ENCODE measurements around the gene RAPSN.

The RAPSN gene

GRCh38 chr11:47487421-47487820 is 38.5 kb upstream of the RAPSN start:
- Histone ChIP-seq H3K9me3 (replicated peaks in 1 of 2; ENCODE audit: control insufficient read depth in 2 of 2, insufficient read depth in 1 of 2, low read depth in 1 of 2, low read length in 2 of 2) (no peaks in the 10 kb centered on the region), H2AFZ (ENCODE audit: low read length) (no peak overlapping the region), H3K4me1 (ENCODE audit: control insufficient read depth in 2 of 2, insufficient read depth in 1 of 2, low read depth in 1 of 2, low read length in 2 of 2) (no peaks in the 10 kb centered on the region), H3K23ac (ENCODE audit: low read depth, low read length, poor library complexity) (no peak overlapping the region), H2BK5ac (ENCODE audit: low read length) (no peak overlapping the region), H3K79me1 (ENCODE audit: low read depth, low read length) (no peaks in the 10 kb centered on the region), H3K4me3 (ENCODE audit: low read length in 2 of 2) (no peak overlapping the region), H4K91ac (ENCODE audit: low read depth, low read length, poor library complexity) (no peak overlapping the region), H2BK15ac (ENCODE audit: low read length) (no peak overlapping the region), H3K36me3 (replicated peaks in 1 of 2; ENCODE audit: control insufficient read depth in 2 of 2, insufficient read depth in 2 of 2, low read length in 2 of 2) (peaks cover 24 to 80% of the 10 kb centered on the region in 2 donors), H2BK12ac (ENCODE audit: low read length) (no peak overlapping the region), H4K8ac (ENCODE audit: low read depth, low read length) (no peak overlapping the region), H3K14ac (ENCODE audit: low read length) (no peak overlapping the region), H3K27me3 (ENCODE audit: control insufficient read depth in 3 of 3, insufficient read depth in 3 of 3, low read depth in 1 of 3, low read length in 3 of 3) (no peaks in the 10 kb centered on the region), H3K27ac (replicated peaks; ENCODE audit: low read length) (no peak overlapping the region), H2AK5ac (ENCODE audit: low read depth, low read length) (no peak overlapping the region), H2BK120ac (ENCODE audit: low read depth, low read length) (no peak overlapping the region), H3K4me2 (ENCODE audit: insufficient read depth, low read length, poor library complexity, severe bottlenecking) (no peak overlapping the region), H3K4ac (ENCODE audit: low read length) (no peak overlapping the region), H3K9ac (ENCODE audit: low read depth, low read length, poor library complexity) (no peak overlapping the region), H3K18ac (ENCODE audit: low read length) (no peak overlapping the region)
- DNase-seq (ENCODE audit: low spot score) = no peak
- WGBS, 2 donors (ENCODE audit: extremely low coverage in 2 of 2, insufficient read length in 2 of 2, insufficient replicate concordance in 1 of 2) = 100% methylated on average over 1 of the region's 2 CpGs; no CpG with 5 or more reads in 1 of the 2 donors

GRCh38 chr11:47485107-47485506 is 36.2 kb upstream of the RAPSN start:
- H3K79me1 ChIP-seq (ENCODE audit: low read depth, low read length) = no peaks in the 10 kb centered on the region
- no peak overlapping the region for H4K8ac ChIP-seq (ENCODE audit: low read depth, low read length)
- no peak overlapping the region for H3K23ac ChIP-seq (ENCODE audit: low read depth, low read length, poor library complexity)
- no peak overlapping the region for H2BK12ac ChIP-seq (ENCODE audit: low read length)
- H3K9me3 ChIP-seq (replicated peaks in 1 of 2; ENCODE audit: control insufficient read depth in 2 of 2, insufficient read depth in 1 of 2, low read depth in 1 of 2, low read length in 2 of 2) = no peaks in the 10 kb centered on the region
- H2BK5ac ChIP-seq (ENCODE audit: low read length) = no peak overlapping the region
- no peak for DNase-seq (ENCODE audit: low spot score)
- no peak overlapping the region for H2AFZ ChIP-seq (ENCODE audit: low read length)
- no peak overlapping the region for H3K4ac ChIP-seq (ENCODE audit: low read length)
- no peak overlapping the region for H2BK15ac ChIP-seq (ENCODE audit: low read length)
- no peak overlapping the region for H2AK5ac ChIP-seq (ENCODE audit: low read depth, low read length)
- no peaks in the 10 kb centered on the region for H3K27me3 ChIP-seq (ENCODE audit: control insufficient read depth in 3 of 3, insufficient read depth in 3 of 3, low read depth in 1 of 3, low read length in 3 of 3)
- H3K4me3 ChIP-seq (ENCODE audit: low read length in 2 of 2) = no peak overlapping the region
- H3K27ac ChIP-seq (replicated peaks; ENCODE audit: low read length) = no peak overlapping the region
- H3K36me3 ChIP-seq (replicated peaks in 1 of 2; ENCODE audit: control insufficient read depth in 2 of 2, insufficient read depth in 2 of 2, low read length in 2 of 2) = peaks cover 32 to 91% of the 10 kb centered on the region in 2 donors
- WGBS, 2 donors (ENCODE audit: extremely low coverage in 2 of 2, insufficient read length in 2 of 2, insufficient replicate concordance in 1 of 2) = no CpG with 5 or more reads among the region's 7 CpGs
- H3K4me1 ChIP-seq (ENCODE audit: control insufficient read depth in 2 of 2, insufficient read depth in 1 of 2, low read depth in 1 of 2, low read length in 2 of 2) = no peaks in the 10 kb centered on the region
- no peak overlapping the region for H3K18ac ChIP-seq (ENCODE audit: low read length)
- no peak overlapping the region for H3K9ac ChIP-seq (ENCODE audit: low read depth, low read length, poor library complexity)
- H3K14ac ChIP-seq (ENCODE audit: low read length) = no peak overlapping the region
- H2BK120ac ChIP-seq (ENCODE audit: low read depth, low read length) = no peak overlapping the region
- H4K91ac ChIP-seq (ENCODE audit: low read depth, low read length, poor library complexity) = no peak overlapping the region
- H3K4me2 ChIP-seq (ENCODE audit: insufficient read depth, low read length, poor library complexity, severe bottlenecking) = no peak overlapping the region

GRCh38 chr11:47483457-47483856 is 34.5 kb upstream of the RAPSN start:
- H3K79me1 ChIP-seq (ENCODE audit: low read depth, low read length) = peaks cover 2% of the 10 kb centered on the region
- no peak overlapping the region for H2BK15ac ChIP-seq (ENCODE audit: low read length)
- H3K9ac ChIP-seq (ENCODE audit: low read depth, low read length, poor library complexity) = no peak overlapping the region
- H2BK5ac ChIP-seq (ENCODE audit: low read length) = no peak overlapping the region
- H2AK5ac ChIP-seq (ENCODE audit: low read depth, low read length) = no peak overlapping the region
- no peaks in the 10 kb centered on the region for H3K4me1 ChIP-seq (ENCODE audit: control insufficient read depth in 2 of 2, insufficient read depth in 1 of 2, low read depth in 1 of 2, low read length in 2 of 2)
- no peak overlapping the region for H3K4me2 ChIP-seq (ENCODE audit: insufficient read depth, low read length, poor library complexity, severe bottlenecking)
- DNase-seq (ENCODE audit: low spot score) = no peak
- H3K4ac ChIP-seq (ENCODE audit: low read length) = no peak overlapping the region
- no peak overlapping the region for H2AFZ ChIP-seq (ENCODE audit: low read length)
- no peak overlapping the region for H3K14ac ChIP-seq (ENCODE audit: low read length)
- no CpG with 5 or more reads among the region's 1 CpG for WGBS, 2 donors (ENCODE audit: extremely low coverage in 2 of 2, insufficient read length in 2 of 2, insufficient replicate concordance in 1 of 2)
- no peak overlapping the region for H3K18ac ChIP-seq (ENCODE audit: low read length)
- no peak overlapping the region for H3K4me3 ChIP-seq (ENCODE audit: low read length in 2 of 2)
- H3K27ac ChIP-seq (replicated peaks; ENCODE audit: low read length) = no peak overlapping the region
- H2BK12ac ChIP-seq (ENCODE audit: low read length) = no peak overlapping the region
- H3K23ac ChIP-seq (ENCODE audit: low read depth, low read length, poor library complexity) = no peak overlapping the region
- no peak overlapping the region for H4K8ac ChIP-seq (ENCODE audit: low read depth, low read length)
- H4K91ac ChIP-seq (ENCODE audit: low read depth, low read length, poor library complexity) = no peak overlapping the region
- H3K27me3 ChIP-seq (ENCODE audit: control insufficient read depth in 3 of 3, insufficient read depth in 3 of 3, low read depth in 1 of 3, low read length in 3 of 3) = no peaks in the 10 kb centered on the region
- H3K36me3 ChIP-seq (replicated peaks in 1 of 2; ENCODE audit: control insufficient read depth in 2 of 2, insufficient read depth in 2 of 2, low read length in 2 of 2) = peaks cover 42 to 94% of the 10 kb centered on the region in 2 donors
- no peaks in the 10 kb centered on the region for H3K9me3 ChIP-seq (replicated peaks in 1 of 2; ENCODE audit: control insufficient read depth in 2 of 2, insufficient read depth in 1 of 2, low read depth in 1 of 2, low read length in 2 of 2)
- H2BK120ac ChIP-seq (ENCODE audit: low read depth, low read length) = no peak overlapping the region

- Histone ChIP-seq H2BK15ac (ENCODE audit: low read length) (no peak overlapping the region), H2AK5ac (ENCODE audit: low read depth, low read length) (no peak overlapping the region), H3K9me3 (replicated peaks in 1 of 2; ENCODE audit: control insufficient read depth in 2 of 2, insufficient read depth in 1 of 2, low read depth in 1 of 2, low read length in 2 of 2) (peaks cover 0 to 1% of the 10 kb centered on the region in 2 donors), H3K14ac (ENCODE audit: low read length) (no peak overlapping the region), H3K27ac (replicated peaks; ENCODE audit: low read length) (no peak overlapping the region), H3K4me2 (ENCODE audit: insufficient read depth, low read length, poor library complexity, severe bottlenecking) (no peak overlapping the region), H3K18ac (ENCODE audit: low read length) (no peak overlapping the region), H3K36me3 (replicated peaks in 1 of 2; ENCODE audit: control insufficient read depth in 2 of 2, insufficient read depth in 2 of 2, low read length in 2 of 2) (peaks cover 52 to 96% of the 10 kb centered on the region in 2 donors), H3K4me3 (ENCODE audit: low read length in 2 of 2) (no peak overlapping the region), H3K79me1 (ENCODE audit: low read depth, low read length) (peaks cover 2% of the 10 kb centered on the region), H2AFZ (ENCODE audit: low read length) (no peak overlapping the region), H4K91ac (ENCODE audit: low read depth, low read length, poor library complexity) (no peak overlapping the region), H3K4me1 (ENCODE audit: control insufficient read depth in 2 of 2, insufficient read depth in 1 of 2, low read depth in 1 of 2, low read length in 2 of 2) (no peaks in the 10 kb centered on the region), H4K8ac (ENCODE audit: low read depth, low read length) (no peak overlapping the region), H2BK120ac (ENCODE audit: low read depth, low read length) (no peak overlapping the region), H2BK5ac (ENCODE audit: low read length) (no peak overlapping the region), H3K4ac (ENCODE audit: low read length) (no peak overlapping the region), H2BK12ac (ENCODE audit: low read length) (no peak overlapping the region), H3K23ac (ENCODE audit: low read depth, low read length, poor library complexity) (no peak overlapping the region), H3K9ac (ENCODE audit: low read depth, low read length, poor library complexity) (no peak overlapping the region), H3K27me3 (ENCODE audit: control insufficient read depth in 3 of 3, insufficient read depth in 3 of 3, low read depth in 1 of 3, low read length in 3 of 3) (no peaks in the 10 kb centered on the region)
- WGBS, 2 donors (ENCODE audit: extremely low coverage in 2 of 2, insufficient read length in 2 of 2, insufficient replicate concordance in 1 of 2) = no CpG with 5 or more reads among the region's 6 CpGs
- no peak for DNase-seq (ENCODE audit: low spot score)
Observed at GRCh38 chr11:47480762-47481161, 31.8 kb upstream of the RAPSN start.
